ENCODE data around the gene SQSTM1.
"Not testable (repeated sequence)": the region's sequence is repeated elsewhere in the genome, so short reads cannot be mapped to it uniquely, and the experiment has no call there.

The SQSTM1 gene

DNA sequence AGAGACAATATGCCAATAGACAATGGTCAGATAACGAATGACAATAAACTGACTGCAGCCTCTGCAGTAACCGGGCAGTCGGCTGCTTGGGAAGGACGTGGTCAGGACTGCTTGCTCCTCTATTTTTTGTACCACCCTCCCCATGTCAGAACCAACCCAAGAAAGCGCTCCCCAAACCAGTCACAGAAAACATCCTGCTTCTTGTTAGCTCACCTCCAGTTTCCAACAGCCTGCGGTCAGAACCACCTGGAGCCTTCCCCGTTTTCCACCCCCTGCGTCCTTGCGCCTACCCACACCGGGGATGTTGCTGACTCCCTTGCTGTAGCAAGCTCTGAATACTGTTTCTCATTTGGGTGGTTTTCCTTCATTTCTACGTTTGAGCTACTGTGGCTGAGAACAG is 39.6 kb downstream of the SQSTM1 start:
- DNase-seq, result no peak

DNA sequence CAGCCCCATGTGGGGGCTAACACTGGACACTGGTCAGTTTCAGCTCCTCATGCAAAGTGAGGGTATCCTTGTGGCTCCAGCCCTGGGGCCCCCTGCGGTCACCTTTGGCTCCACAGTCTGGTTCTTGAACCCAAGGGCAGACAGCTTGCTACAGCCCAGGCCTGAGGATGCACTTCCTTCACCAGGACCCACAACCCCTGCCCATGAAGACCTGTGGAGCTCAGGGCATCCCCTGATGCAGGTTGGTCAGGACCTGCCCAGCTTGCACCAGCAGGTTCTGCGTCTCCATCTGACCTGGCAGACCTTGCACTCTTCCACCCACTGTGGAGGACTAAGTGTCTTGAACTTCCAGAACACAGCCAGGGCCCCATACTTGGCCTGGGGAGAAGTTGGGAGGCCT is 41.6 kb downstream of the SQSTM1 start:
- DNase-seq, result no peak

DNA sequence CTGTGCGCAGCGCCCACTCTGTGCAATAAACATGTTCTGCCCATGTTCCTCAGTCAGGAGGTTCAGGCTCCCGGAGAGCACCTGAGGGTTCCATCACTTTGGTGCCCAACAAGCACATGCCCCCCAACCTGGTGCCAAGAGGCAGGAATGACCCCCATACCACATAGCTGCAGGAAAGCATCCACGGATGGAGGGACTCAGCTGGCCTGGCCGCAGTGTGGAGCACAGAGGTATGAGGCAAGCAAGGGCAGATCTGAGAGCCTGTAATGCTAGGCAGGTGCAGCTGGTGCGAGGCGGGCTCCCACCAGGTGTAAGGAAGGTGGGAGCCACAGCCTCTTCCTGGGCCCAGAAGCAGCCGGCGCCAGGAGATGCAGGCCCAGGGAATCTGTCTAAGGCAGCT is 42.2 kb downstream of the SQSTM1 start:
- DNase-seq, result no peak

DNA sequence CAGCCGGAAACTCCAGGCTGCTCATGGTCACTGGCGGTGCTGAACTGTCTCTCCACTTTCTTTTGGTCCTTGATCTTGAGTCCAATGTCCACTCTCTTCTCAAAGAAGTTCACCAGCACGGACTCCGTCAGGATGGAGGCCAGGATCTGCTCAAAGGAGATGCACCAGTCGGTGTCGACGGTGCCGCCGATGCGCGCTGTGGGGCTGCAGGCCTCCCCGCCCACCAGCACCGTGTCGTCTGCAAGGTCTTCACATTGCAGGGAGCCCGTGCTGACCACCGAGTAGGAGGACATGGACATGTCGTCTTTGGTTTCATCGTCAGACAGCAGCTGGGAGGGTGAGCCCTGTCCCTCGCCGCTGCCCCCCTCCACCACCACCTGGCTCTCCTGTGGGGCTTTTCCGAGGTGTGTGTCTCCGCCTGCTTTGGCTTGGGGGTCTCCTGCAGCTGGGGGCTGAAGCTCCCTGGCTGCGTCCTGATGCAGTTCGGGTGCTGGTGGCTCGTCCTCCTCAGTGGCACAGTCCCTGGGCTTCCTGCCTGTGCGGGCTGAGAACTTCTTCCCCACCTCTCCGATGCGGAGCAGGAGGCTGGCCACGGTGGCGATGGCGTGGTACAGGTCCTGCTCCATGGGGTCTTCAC is 42.9 kb downstream of the SQSTM1 start:
- no peak for DNase-seq

DNA sequence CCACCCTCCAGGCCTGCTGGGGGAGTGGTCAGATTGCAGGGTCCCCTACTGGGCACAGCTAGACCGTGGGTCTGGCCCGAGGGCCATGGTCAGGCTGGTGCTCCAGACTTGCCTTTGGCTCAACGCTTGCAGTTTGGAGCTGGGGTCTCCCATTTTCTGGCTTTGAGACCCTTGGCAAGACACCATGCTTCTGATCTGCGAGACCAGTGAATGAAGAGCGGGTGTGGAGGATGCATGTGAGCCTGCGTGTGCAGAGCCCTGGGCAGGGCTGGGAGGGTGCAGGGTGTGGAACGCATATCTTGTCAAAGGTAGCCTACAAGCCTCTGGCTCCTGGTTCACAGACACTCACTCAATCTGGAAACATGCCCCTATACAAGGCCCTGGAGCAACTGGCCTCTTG is 44.0 kb downstream of the SQSTM1 start:
- DNase-seq, result no peak

DNA sequence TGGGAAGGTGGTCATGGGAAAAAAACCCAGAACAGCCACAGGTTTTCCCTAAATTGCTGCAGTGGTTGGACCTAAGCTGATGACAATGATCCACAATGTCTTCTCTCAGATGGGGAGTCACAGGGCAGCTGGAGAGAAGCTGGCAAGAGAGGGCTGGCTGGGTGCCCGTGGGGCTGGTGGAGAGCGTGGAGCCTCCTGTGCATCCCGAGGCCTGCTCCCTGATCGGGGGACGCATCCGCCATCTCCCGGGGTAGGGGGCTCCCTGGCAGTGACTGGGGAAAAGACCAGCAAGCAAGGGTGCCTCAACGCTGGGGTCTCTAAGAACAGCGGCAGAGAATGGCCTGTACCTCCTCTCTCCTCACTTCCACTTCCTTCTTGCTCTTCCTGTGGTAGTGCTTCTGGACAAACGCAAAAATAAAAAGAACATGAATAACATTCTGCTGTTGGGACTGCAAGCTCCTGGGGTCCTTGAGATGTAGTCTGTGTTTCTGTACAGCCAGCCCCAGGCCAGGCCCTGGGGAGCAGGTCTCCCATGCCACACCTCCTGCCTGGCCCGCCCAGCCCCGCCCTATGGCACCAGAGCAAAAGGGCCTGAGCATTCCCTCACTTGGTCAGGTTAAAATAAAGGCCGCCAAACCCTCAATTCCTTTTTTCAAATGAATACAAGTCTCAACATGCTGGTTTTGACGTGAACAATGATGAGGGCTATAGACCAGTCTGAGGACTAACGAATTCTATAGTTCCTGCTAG is 45.0 kb downstream of the SQSTM1 start:
- no peak for DNase-seq

DNA sequence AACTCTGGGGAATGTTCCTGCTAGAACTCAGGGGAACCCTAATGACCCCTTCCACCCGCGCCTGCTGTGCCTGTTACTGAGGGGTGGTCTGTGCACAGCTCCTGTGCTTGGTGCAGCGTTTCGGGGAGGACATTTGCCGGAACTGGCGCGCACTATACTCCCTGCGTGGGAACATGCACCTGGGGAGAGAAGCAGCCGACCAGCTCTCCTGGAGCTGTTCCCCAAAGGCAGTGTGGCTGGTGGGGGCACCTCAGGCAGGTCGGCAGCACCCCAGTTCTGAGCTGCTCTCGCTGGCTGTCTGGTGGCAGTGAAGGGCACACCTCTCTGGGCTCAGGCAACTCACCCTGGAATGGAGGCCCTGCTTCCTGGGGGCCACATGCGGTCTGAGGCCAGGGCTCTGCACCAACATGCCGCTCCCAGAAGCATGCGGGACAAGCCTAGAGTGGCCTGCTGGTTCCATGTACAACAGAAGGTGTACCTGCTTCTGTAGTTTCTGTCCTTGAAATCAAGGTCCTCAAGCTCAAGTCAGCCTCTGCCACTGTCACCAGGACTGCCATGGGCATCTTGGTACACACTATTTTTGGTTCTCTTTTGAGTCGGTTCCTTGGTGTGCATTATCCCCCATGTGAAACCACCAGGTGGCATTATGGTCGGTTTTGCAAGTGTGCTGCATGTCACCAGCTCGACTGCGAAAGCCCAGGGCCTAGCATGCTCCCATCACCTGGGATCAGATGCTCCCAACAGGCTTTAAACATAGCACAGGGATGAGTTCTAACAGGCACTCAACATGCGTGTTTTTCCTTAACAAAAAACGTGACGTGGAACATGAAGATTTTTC is 45.8 kb downstream of the SQSTM1 start:
- no peak for DNase-seq

DNA sequence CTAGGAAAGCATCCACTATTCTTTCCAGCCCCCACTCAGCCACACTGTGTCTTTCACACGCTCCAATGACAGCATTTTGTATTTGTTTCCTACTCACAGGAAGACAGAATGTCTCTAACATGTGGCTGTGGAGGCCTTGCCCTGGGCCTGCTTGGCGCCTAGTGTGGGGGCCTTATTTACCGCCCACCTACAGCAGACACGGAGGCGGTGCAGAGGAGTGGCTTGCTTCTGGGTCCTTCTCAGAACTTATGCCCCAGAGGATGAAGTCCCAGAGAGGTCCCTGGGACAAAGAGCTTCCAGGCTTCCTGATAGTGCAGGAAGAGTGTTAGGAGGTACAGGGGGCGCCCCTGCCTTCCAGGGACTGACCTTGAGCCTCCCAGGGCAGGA is 46.4 kb downstream of the SQSTM1 start:
- no peak for DNase-seq

DNA sequence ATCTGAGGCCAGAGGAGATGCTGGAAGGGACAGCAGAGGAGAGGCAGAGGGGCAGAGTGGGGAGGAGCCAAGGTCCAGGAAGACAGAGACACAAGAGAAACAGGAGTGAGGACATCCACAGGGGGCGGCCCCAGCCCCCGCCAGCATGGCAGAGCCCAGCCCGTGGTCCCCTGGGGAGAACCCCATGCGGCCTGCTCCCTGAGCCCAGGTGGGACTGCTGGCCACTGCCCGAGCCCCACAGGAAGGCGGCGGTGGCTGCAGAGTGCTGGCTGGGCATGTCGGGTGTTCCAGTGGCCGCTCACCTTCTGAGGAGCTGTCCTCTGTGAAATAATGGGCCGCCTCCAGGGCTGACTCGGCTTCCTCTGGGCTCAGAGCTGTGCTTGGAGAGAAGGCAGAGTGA is 46.8 kb downstream of the SQSTM1 start:
- DNase-seq, result no peak

DNA sequence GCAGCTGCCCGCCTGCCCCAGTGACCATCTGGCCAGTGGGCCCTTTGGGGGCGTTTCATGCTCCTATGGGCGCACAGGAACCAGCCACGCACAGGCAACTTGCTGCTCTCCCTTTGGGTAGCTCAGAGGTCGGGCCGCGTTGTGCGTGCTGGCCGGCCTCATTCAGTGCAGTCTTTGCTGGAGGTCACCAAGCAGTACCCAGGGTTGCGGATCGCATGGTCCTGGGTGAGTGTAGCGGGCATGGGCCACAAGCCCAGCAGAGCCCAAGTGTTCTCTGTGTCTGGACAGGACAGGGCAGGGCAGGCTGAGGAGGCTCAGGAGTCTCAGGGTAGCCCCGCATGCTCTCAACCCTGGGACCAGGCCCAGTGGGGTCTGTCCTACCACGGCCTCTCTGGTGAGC is 47.8 kb downstream of the SQSTM1 start:
- DNase-seq, result no peak

DNA sequence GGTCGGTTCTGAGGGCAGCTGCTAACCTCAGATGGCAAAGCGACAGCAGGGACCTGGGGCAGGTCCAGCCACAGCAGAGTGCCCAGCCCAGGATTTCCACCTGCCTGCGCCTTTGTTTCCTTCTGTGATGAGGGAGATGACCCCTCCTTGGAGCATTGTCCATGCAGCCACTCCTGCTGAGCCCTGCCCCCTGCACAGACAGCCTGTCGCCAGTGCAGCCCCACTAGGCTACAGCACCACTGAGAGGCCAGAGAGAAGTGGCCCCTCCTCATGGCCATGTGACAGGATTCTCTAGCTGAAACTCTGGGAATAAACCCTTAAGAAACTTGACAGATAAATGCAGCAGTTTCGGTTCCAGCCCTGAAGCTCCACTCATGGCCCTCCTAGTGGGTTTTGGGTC is 48.4 kb downstream of the SQSTM1 start:
- no peak for DNase-seq

DNA sequence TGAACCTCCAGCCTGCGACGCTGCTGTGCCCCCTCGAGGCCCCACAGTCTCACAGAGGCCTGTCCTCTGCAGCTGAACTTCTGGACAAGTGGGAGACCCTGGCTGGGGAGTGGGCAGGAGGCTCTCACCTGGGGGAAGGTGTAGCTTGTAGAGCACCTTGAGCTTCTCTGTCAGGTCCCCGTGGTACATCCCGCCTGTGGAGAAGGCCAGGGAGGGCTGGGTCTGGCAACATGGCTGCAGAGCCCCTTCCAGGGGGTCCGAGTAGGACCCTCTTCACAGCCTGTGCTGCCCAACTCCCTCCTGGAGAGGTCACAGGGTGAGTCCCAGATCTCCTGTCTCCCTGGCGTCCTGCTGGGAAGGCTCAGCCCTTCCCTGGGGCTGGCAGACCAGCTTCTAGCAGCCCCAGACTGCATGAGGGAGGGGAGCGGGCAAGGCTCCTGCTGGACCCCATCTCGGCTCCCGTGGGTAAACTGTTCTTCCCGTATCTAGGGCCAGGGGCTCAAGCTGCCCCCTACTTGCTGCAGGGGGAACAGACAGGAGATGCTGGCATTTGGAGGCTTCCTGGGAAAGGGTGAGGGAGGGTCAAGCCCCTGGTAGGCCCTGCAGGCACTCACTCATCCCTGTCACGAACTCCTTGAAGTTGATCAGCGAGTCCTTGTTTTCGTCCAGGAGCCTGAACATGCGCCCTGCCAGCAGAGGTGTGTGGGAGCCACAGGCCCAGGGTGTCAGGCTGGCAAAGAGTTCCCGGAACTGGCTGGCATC is 49.1 kb downstream of the SQSTM1 start:
- no peak for DNase-seq

DNA sequence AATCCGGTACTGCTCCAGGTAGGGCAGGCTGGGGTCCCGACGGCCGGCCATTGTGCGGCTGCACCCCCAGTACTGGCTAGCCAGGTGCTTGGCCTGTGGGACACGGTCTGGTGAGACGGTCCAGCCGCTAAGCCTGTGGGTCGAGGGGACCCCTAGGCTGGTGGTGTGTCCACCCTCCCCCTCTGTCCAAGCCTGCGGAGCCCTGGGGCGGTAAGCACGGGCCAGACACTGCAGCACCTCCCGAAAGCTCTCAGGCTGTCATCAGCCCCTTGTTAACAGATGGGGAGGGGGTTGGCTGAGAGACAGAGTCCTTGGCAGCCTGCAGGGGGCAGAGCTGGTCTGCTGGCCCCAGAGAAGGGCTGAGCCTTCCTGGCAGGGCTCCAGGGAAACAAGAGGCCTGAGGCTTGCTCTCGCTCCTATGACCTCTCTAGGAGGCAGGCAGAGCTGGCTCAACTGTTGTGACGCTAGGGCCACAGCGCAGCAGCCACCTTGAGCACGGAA is 49.7 kb downstream of the SQSTM1 start:
- DNase-seq, result no peak

DNA sequence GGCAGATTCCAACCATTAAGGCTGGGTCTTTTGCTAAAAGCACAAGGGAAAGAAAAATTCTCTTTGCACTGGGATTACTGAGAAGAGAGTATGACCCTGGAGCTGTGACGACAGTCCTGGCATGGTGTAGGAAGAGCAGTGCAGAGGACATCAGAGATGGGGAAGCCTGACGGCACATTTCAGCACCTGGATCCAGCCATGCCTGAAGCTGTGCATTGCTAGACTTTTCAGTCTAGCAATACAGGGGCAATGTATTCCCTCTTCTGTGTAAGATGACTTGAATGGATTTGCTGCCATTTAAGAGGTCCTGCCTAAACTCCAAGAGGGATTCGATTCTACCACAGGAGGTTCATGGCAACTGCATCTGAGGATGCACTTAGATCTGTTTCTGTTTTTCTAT is 50.2 kb downstream of the SQSTM1 start:
- no peak for DNase-seq

DNA sequence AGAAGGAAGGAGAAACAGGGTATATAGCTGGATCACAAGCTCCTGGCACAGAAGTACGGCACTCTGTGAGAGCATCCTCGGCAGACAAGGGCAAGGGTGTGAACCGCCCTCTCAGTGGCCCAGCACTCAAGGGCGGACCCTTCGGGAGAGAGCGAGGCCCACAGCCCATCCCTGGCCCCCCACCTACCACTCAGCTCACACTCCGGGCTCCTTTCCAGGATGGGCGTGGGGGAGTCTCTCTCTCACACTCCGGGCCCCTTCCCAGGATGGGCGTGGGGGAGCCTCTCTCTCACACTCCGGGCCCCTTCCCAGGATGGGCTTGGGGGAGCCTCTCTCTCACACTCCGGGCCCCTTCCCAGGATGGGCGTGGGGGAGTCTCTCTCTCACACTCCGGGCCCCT is 50.8 kb downstream of the SQSTM1 start:
- not testable (repeated sequence) for DNase-seq

DNA sequence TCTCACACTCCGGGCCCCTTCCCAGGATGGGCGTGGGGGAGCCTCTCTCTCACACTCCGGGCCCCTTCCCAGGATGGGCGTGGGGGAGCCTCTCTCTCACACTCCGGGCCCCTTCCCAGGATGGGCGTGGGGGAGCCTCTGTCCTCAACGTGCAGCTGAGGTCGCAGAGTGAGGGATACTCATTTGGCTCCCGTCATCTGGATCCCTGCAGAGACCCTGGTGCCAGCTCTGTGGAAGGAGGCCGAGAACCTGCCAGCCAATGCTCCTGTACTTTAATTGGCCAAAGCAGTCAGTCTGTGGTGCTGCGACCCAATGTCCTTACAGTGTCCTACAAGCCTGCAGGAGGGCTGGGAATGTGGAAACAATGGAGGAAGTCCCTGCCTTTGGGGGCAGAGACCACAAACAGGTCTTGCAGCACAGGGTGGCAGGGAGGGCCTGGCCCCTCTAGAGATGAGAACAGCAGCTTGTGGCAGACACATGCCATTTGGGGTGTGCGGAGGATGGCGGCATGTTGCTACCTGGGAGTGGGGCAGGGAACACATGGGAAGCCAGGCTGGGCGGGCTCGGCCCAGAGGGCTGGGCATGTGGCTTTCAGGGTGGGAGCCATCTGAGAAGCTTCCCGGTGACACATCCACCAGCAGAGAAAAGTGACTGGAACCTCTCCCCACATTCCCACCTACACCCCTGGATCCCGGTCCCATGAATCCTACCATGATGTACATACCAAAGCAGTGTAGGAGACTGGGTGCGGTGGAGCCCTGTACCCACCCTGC is 51.5 kb downstream of the SQSTM1 start:
- no peak for DNase-seq

DNA sequence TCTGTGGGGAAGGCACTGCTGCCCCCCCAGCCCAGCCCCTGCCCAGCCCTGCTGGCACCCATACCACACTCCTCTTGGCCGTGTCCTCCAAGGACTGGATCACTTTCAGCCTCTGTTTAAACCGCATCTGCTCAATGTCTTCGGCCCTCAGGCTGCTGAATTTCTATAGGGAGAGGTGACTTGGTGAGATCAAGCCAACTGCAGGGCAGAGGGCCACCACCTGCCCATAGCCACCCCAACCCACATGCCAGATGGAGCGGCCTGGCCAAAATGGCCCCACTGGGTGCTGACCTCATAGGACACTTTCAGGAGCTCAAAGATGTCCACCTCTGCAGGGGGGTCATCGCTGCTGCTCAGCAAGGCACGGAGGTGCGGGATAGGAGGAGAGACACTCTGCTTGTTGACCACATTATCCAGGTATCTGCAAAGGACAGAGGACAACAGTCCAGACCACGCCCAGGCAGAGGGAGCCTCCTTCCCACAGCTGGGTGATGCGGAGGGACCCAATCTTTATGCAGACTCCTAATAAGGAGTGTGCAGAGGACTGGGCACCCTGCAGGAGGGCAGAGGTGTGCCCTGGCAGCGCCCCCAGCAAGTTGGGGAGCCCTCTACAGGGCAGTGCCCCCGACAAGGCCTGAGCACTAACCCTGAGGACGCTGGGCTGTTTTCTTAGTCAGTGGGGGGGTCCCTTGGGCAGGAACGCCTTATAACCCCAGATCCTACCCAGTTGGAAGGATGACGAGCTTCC is 52.3 kb downstream of the SQSTM1 start:
- no peak for DNase-seq

DNA sequence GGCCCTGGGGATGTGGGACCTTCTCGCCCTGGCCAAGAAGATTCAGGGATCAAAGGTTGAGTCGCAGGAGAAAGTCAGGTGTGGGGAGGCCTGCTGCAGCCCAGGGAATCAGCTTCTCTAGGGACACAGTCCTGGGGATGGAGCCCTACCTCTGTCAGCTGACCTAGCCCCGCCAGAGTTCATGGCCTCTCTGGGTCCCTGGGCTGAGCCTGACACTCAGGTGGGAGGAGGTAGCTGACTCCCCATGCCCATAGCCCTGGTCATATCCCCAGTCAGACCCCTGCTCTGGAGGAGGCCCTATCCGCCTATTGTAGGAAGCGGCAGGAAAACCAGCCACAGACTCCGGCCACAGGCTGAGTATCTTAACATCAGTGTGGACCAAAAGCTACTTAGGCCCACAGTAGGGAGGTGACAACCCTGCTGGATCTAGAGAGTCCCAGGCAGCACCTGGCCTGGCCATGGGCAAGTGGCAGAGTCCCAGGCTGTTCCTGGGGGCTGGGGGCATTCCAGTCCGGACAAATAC is 52.9 kb downstream of the SQSTM1 start:
- no peak for DNase-seq

DNA sequence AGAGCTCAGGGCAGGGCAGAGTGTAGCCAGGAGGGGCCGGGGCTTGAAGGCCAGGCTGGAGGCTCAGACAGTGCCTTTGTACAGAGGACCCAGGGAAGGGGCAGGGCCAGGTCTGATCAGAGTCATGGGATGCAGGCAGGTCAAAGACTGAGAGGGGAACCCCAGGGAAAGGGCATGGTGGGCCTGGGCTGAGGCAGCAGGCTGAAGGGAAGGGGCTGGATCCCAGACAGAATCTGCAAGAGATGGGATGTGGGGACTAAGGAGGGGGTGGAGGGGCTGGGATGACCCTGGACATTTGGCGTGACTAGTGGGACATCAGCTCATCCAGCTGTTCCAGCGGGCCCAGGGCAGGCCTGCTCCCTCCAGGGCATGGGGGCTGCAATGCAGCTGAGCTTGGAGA is 53.4 kb downstream of the SQSTM1 start:
- no peak for DNase-seq

DNA sequence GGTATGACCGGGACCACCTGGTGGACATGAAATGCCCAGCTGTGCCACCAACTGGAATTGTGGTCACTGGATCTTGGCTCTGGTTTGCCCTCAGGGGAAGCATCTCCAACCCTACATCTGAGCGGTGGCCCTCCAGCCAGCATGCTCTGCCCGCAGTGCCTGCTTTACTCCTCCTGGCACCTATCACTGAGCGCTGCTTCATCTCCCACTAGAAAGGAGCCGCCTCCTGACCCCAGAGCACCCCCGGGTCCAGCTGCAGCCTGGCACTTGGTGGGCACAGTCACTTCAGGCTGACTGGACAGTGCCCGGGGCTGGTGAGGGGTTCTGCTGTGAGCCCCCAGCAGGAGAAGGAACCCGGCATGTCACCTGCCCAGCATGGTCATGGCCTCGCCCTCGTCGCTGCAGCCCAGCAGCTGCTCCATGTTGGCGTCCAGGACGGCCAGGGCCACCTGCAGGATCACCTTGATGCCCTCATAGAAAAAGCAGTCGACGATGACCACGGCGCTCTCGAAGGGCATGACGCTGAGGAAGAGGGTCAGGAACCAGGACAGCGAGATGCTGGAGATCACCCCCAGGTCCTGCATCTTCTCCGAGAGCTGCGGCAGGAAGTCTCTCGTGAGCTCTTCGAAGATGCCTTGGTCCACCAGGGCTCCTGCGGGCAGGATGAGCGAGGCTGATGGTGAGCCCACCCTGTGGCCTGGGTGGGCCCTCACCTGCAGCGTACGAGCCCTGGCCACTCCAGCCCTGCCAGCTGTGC is 54.0 kb downstream of the SQSTM1 start:
- DNase-seq, result no peak
